HepG2 (cell line): Measurements from ENCODE around the gene CNOT2.

Experiments
- CBFB ChIP-seq: sonication (generic); formaldehyde crosslinking; IDR thresholded peaks from 2 replicates; pipeline ENCODE4 v1.4.0; 2020; ENCODE audit warnings: missing genetic modification reagents
- CTCF ChIP-seq: sonication (generic); formaldehyde crosslinking; IDR thresholded peaks from 2 replicates; pipeline ENCODE4 v1.5.0; 2020; ENCODE audit warnings: mild to moderate bottlenecking, missing genetic modification reagents, moderate library complexity
- ELK4 ChIP-seq: sonication (generic); formaldehyde crosslinking; IDR thresholded peaks from 2 replicates; pipeline ENCODE4 v1.9.0; 2021; ENCODE audit warnings: missing genetic modification reagents, borderline replicate concordance
- EP300 ChIP-seq, 3 experiments: sonication (generic) in 1 of 3; formaldehyde crosslinking in 1 of 3; IDR thresholded peaks; 2 replicates each; pipeline versions ENCODE4 v1.5.1 to v1.6.1; 2011 to 2020; ENCODE audit warnings: low read depth in 2 of 3, low read length in 2 of 3, borderline replicate concordance in 1 of 3, improper control_type of control experiment in 1 of 3, mild to moderate bottlenecking in 1 of 3, missing genetic modification reagents in 1 of 3, moderate library complexity in 1 of 3
- NFYB ChIP-seq: sonication (generic); formaldehyde crosslinking; IDR thresholded peaks from 2 replicates; pipeline ENCODE4 v1.4.0; 2020; ENCODE audit warnings: missing genetic modification reagents
- POLR2A ChIP-seq, 2 experiments: IDR thresholded peaks; 2 replicates each; pipeline ENCODE4 v1.6.1; 2011; ENCODE audit warnings: low read depth in 2 of 2, low read length in 2 of 2, mild to moderate bottlenecking in 1 of 2, moderate library complexity in 1 of 2; ENCODE audit not compliant: insufficient read depth in 1 of 2
- REST ChIP-seq, 2 experiments: IDR thresholded peaks; 2 replicates each; pipeline ENCODE4 v1.6.1; 2011 to 2012; ENCODE audit warnings: low read length in 2 of 2, borderline replicate concordance in 1 of 2, low read depth in 1 of 2, mild to moderate bottlenecking in 1 of 2, moderate library complexity in 1 of 2
- STAT6 ChIP-seq: sonication (generic); formaldehyde crosslinking; IDR thresholded peaks from 2 replicates; pipeline ENCODE4 v1.4.0; 2020; ENCODE audit warnings: missing genetic modification reagents, mild to moderate bottlenecking, borderline replicate concordance
- TP53 ChIP-seq: sonication (generic); formaldehyde crosslinking; conservative IDR thresholded peaks from 2 replicates; pipeline ENCODE4 v1.4.0; 2020; ENCODE audit warnings: missing genetic modification reagents
- ZNF362 ChIP-seq: sonication (generic); formaldehyde crosslinking; IDR thresholded peaks from 2 replicates; pipeline ENCODE4 v1.4.0; 2020; ENCODE audit warnings: missing genetic modification reagents, mild to moderate bottlenecking, borderline replicate concordance
- ZZZ3 ChIP-seq: sonication (generic); formaldehyde crosslinking; IDR thresholded peaks from 2 replicates; pipeline ENCODE4 v1.4.0; 2020; ENCODE audit warnings: missing genetic modification reagents, mild to moderate bottlenecking, borderline replicate concordance

GRCh38 chr12:70252832-70253231 lies 9.6 kb downstream of the CNOT2 start:
- TF ChIP-seq REST (IDR thresholded peaks at IDR 0.05; ENCODE audit: borderline replicate concordance in 1 of 2, low read depth in 1 of 2, low read length in 2 of 2) (no peak), CTCF (CRISPR knock-in tag) (no peak), ZNF362 (CRISPR knock-in tag) (no peak), NFYB (CRISPR knock-in tag) (no peak), ELK4 (CRISPR knock-in tag) (no peak), EP300 (IDR thresholded peaks at IDR 0.05; ENCODE audit: low read depth in 2 of 2, low read length in 2 of 2) (no peak), EP300 (CRISPR knock-in tag; IDR thresholded peaks at IDR 0.05; ENCODE audit: borderline replicate concordance) (no peak), ZZZ3 (CRISPR knock-in tag) (no peak), POLR2A (IDR thresholded peaks at IDR 0.05; ENCODE audit: insufficient read depth in 1 of 2, low read depth in 2 of 2, low read length in 2 of 2) (no peak), STAT6 (no peak), TP53 (CRISPR knock-in tag) (no peak), CBFB (no peak)
